ENCODE results near the gene VCX3A. TPM values are rescaled to one million over a fixed set of nuclear protein-coding genes. Genes with fewer than 3 reads are reported as not detected.

Gene VCX3A
- total and polyA plus RNA-seq, 10 of the 15 experiments (the other 5 are each of a cell fraction or from before 2014, with no cell fraction given) = 0.28 TPM; not detected in 9

GRCh38 chrX:6498324-6498723, 36.6 kb downstream of the VCX3A start (continued):
- TF ChIP-seq YBX1 (IDR thresholded peaks at IDR 0.05) = no peak
- no peak for TF ChIP-seq CBX5 (IDR thresholded peaks at IDR 0.05; ENCODE audit: low read depth)

Measured in GM12878 (cell line).